Hematopoietic multipotent progenitor cell treated with erythropoietin and hydrocortisone succinate and interleukin-3 and kit ligand, for 4 days (in vitro differentiated cells): ENCODE measurements around the gene COL23A1.
A peak's percentile ranks its signal among the peaks of the same experiment; 100 is the strongest.
"Not testable (repeated sequence)": the region's sequence is repeated elsewhere in the genome, so short reads cannot be mapped to it uniquely, and the experiment has no call there.

Experiments used
- DNase-seq: peaks from one replicate; pipeline ENCODE4 v3.0.0-alpha.2; 2015

Gene COL23A1

GRCh38 chr5:178232920-178233429 is 357.2 kb downstream of the COL23A1 start:
- no peak for DNase-seq

- peak; percentile 89 for DNase-seq
These were observed 357.9 kb downstream of the COL23A1 start, which contains the start of gene PHYKPL for GRCh38 chr5:178232124-178232919. PHYKPL (minus strand) TSS chr5:178232802; CDS start chr5:178232550, 252 bp downstream.

GRCh38 chr5:178231539-178232123 is 358.6 kb downstream of the COL23A1 start:
- no peak for DNase-seq

- DNase-seq: no peak
These were observed 359.2 kb downstream of the COL23A1 start for GRCh38 chr5:178230879-178231538.

- no peak for DNase-seq
These were observed 360.3 kb downstream of the COL23A1 start for GRCh38 chr5:178229861-178230260.

- DNase-seq: not testable (repeated sequence)
These were observed 361.1 kb downstream of the COL23A1 start for GRCh38 chr5:178229111-178229510.

GRCh38 chr5:178228609-178229008 is 361.6 kb downstream of the COL23A1 start:
- no peak for DNase-seq

- DNase-seq: no peak
These were observed 362.3 kb downstream of the COL23A1 start for GRCh38 chr5:178227929-178228328.

- DNase-seq: no peak
These were observed 363.0 kb downstream of the COL23A1 start for GRCh38 chr5:178227138-178227659.

- DNase-seq: no peak
These were observed 365.0 kb downstream of the COL23A1 start for GRCh38 chr5:178225174-178225573.

GRCh38 chr5:178224403-178224802 is 365.8 kb downstream of the COL23A1 start:
- no peak for DNase-seq

GRCh38 chr5:178223828-178224335 is 366.3 kb downstream of the COL23A1 start:
- no peak for DNase-seq

- peak; percentile 22 for DNase-seq
These were observed 366.9 kb downstream of the COL23A1 start for GRCh38 chr5:178223196-178223773.

- no peak for DNase-seq
These were observed 367.9 kb downstream of the COL23A1 start for GRCh38 chr5:178222292-178222691.

GRCh38 chr5:178221853-178222252 is 368.3 kb downstream of the COL23A1 start:
- DNase-seq: peak; percentile 43

GRCh38 chr5:178221282-178221681 is 368.9 kb downstream of the COL23A1 start:
- DNase-seq: peak; percentile 54

GRCh38 chr5:178218827-178219226 is 371.4 kb downstream of the COL23A1 start:
- DNase-seq: no peak

- DNase-seq: no peak
These were observed 371.9 kb downstream of the COL23A1 start for GRCh38 chr5:178218237-178218776.

- no peak for DNase-seq
These were observed 373.4 kb downstream of the COL23A1 start for GRCh38 chr5:178216779-178217178.

- peak; percentile 65 for DNase-seq
These were observed 374.1 kb downstream of the COL23A1 start for GRCh38 chr5:178216088-178216534.

GRCh38 chr5:178215280-178216002 is 374.8 kb downstream of the COL23A1 start:
- peak; percentile 36 for DNase-seq
